Measurements from ENCODE around the gene PCK2. TPM values are rescaled to one million over a fixed set of nuclear protein-coding genes. Genes with fewer than 3 reads are reported as not detected.

Gene PCK2
- total and polyA plus RNA-seq, 2 of the 8 experiments (the other 6 are each of a cell fraction or from before 2014, with no cell fraction given): 81.9 to 115 TPM

- DNase-seq (ENCODE audit: low read depth in 1 of 2, low spot score in 2 of 2) (no peak), FAIRE-seq (no peak)
- ChIA-PET CTCF (ENCODE audit: partially characterized antibody) (interaction anchor here (1.0 to 23.8 kb wide), 9 partner anchors 8 to 116 kb away, joined by 3 to 316 read pairs (median 3); partner anchors contain the start of genes DHRS4, IRF9 and PCK2), POLR2A (ENCODE audit: partially characterized antibody) (interaction anchor here (1.0 to 27.2 kb wide), 6 partner anchors 11 to 92 kb away, joined by 4 to 626 read pairs (median 11); partner anchors contain the start of genes CARMIL3, IRF9 and PCK2)
- H3K4me3 ChIP-seq (ENCODE audit: extremely low read depth in 1 of 4, insufficient read depth in 2 of 4, low read depth in 3 of 4, low read length in 4 of 4): no peak overlapping the region
- no peak overlapping the region for H2BK12ac ChIP-seq (ENCODE audit: low read depth, low read length)
- no peak overlapping the region for H2BK120ac ChIP-seq (replicated peaks; ENCODE audit: low read depth, low read length)
- 93% methylated on average over 4 of the region's 6 CpGs; no CpG with 5 or more reads in 1 of the 2 experiments for WGBS, 2 experiments (ENCODE audit: extremely low coverage in 1 of 2, insufficient coverage in 1 of 2, insufficient read length in 1 of 2, insufficient replicate concordance in 2 of 2, low coverage in 1 of 2, low lambda C conversion rate in 2 of 2, missing lambda C conversion rate in 1 of 2)
- no peak overlapping the region for H3K56ac ChIP-seq (replicated peaks; ENCODE audit: insufficient read length, low read depth, low read length)
- TF ChIP-seq SP1 (IDR thresholded peaks at IDR 0.05; ENCODE audit: low read depth, low read length) (no peak), TEAD4 (IDR thresholded peaks at IDR 0.05; ENCODE audit: low read depth, low read length) (no peak), ASH2L (IDR thresholded peaks at IDR 0.05; ENCODE audit: low read length) (no peak), RBBP5 (IDR thresholded peaks at IDR 0.05; ENCODE audit: borderline replicate concordance, low read depth, low read length) (no peak), POU5F1 (IDR thresholded peaks at IDR 0.05; ENCODE audit: low read depth, low read length) (no peak), SRF (IDR thresholded peaks at IDR 0.05; ENCODE audit: low read depth, low read length) (no peak), NRF1 (IDR thresholded peaks at IDR 0.05; ENCODE audit: low read depth, low read length) (no peak), CHD1 (IDR thresholded peaks at IDR 0.05; ENCODE audit: low read depth, low read length) (no peak), ATF2 (IDR thresholded peaks at IDR 0.05; ENCODE audit: low read length) (no peak), CHD2 (IDR thresholded peaks at IDR 0.05; ENCODE audit: low read length) (no peak), KDM5A (IDR thresholded peaks at IDR 0.05; ENCODE audit: low read length) (no peak), CREB1 (IDR thresholded peaks at IDR 0.05) (no peak)
- no peaks in the 10 kb centered on the region for H3K23me2 ChIP-seq (ENCODE audit: low read depth, low read length)
- no peak overlapping the region for H3K27ac ChIP-seq (ENCODE audit: low read depth, low read length)
- H3K36me3 ChIP-seq (ENCODE audit: control insufficient read depth in 2 of 4, insufficient read depth in 4 of 4, low read length in 3 of 4): no peaks in the 10 kb centered on the region
- no peaks in the 10 kb centered on the region; a peak in 1 of 7 replicates for H3K27me3 ChIP-seq (replicated peaks in 1 of 4; ENCODE audit: control insufficient read depth in 3 of 4, extremely low read depth in 1 of 4, insufficient read depth in 3 of 4, low read length in 3 of 4)
- H3K79me1 ChIP-seq (ENCODE audit: low read depth, low read length): no peaks in the 10 kb centered on the region
- H3K18ac ChIP-seq (ENCODE audit: extremely low read depth, low read length): no peak overlapping the region
- no peaks in the 10 kb centered on the region for H3K9me3 ChIP-seq (ENCODE audit: insufficient read depth in 2 of 2, low read depth in 1 of 2, low read length in 1 of 2)
- no peak overlapping the region for H4K8ac ChIP-seq (ENCODE audit: extremely low read depth, insufficient read depth, low read length)
- H2AK5ac ChIP-seq (ENCODE audit: low read depth, low read length): no peak overlapping the region
- no peaks in the 10 kb centered on the region for H3K4me1 ChIP-seq (replicated peaks in 1 of 4; ENCODE audit: control insufficient read depth in 3 of 4, insufficient read depth in 4 of 4, low read length in 3 of 4)
- H3K14ac ChIP-seq (ENCODE audit: insufficient read length): no peak overlapping the region
- no peak overlapping the region for H4K91ac ChIP-seq (replicated peaks; ENCODE audit: insufficient read length, low read length)
- no peaks in the 10 kb centered on the region for H4K20me1 ChIP-seq (replicated peaks in 1 of 2; ENCODE audit: control insufficient read depth in 1 of 2, insufficient read depth in 2 of 2, low read length in 2 of 2)
- no peak overlapping the region for H2AFZ ChIP-seq (ENCODE audit: low read length)
- H3K79me2 ChIP-seq (ENCODE audit: control insufficient read depth in 1 of 2, insufficient read depth in 2 of 2, low read length in 2 of 2): no peaks in the 10 kb centered on the region
- no peak overlapping the region for H2BK20ac ChIP-seq (ENCODE audit: low read length)
- no peak overlapping the region for H3K4me2 ChIP-seq (ENCODE audit: insufficient read depth in 1 of 2, low read depth in 2 of 2, low read length in 2 of 2)
- H2BK5ac ChIP-seq (ENCODE audit: low read depth, low read length): no peak overlapping the region
- no peak overlapping the region for H3K4ac ChIP-seq (replicated peaks; ENCODE audit: insufficient read length, low read depth, low read length)
- H3K23ac ChIP-seq (ENCODE audit: insufficient read length): no peak overlapping the region
- no peak overlapping the region for H3K9ac ChIP-seq (replicated peaks in 1 of 4; ENCODE audit: extremely low read depth in 1 of 4, low read depth in 3 of 4, low read length in 3 of 4)
- H4K5ac ChIP-seq (ENCODE audit: insufficient read length, low read depth, low read length): no peak overlapping the region
- no peak overlapping the region for H2BK15ac ChIP-seq (ENCODE audit: low read length)
Observed at GRCh38 chr14:24069411-24069735, 24.7 kb upstream of the PCK2 start.

Measured in H1 (cell line).